ENCODE results near the gene PNPLA7.

The PNPLA7 gene

DNA sequence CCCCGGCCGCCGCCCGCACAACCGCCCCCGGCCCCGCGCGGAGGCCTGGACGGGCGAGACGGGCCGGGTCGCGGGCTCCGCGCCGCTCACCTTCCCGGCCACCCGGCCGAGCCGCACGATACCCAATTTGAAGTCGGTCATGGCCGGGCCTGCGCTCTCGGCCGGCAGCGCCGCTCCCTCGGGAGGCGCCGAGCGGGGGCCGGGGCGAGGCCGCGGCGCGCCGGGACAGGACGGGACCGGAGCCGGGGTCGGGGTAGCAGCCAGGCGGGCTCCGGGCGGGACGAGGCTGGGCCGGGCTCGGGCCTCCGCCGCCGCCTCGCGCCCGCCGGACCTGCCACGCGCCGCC, 39.9 kb upstream of the PNPLA7 start:
- H3K27ac ChIP-seq: peak overlapping the region; percentile 81
- DNase-seq (ENCODE audit: low spot score): peak; percentile 27
- CTCF ChIA-PET: interaction anchor here (5.0 kb wide), 1 partner anchor 10 kb away, joined by 48 read pairs; the partner anchor contains the start of gene DPH7
- POLR2A ChIA-PET (ENCODE audit: low non-redundant PET): interaction anchor here (0.6 to 1.6 kb wide), 4 partner anchors 13 to 22 kb away, joined by 3 to 14 read pairs (median 9); partner anchors contain the start of gene ARRDC1
- TF ChIP-seq, protein P1, sequence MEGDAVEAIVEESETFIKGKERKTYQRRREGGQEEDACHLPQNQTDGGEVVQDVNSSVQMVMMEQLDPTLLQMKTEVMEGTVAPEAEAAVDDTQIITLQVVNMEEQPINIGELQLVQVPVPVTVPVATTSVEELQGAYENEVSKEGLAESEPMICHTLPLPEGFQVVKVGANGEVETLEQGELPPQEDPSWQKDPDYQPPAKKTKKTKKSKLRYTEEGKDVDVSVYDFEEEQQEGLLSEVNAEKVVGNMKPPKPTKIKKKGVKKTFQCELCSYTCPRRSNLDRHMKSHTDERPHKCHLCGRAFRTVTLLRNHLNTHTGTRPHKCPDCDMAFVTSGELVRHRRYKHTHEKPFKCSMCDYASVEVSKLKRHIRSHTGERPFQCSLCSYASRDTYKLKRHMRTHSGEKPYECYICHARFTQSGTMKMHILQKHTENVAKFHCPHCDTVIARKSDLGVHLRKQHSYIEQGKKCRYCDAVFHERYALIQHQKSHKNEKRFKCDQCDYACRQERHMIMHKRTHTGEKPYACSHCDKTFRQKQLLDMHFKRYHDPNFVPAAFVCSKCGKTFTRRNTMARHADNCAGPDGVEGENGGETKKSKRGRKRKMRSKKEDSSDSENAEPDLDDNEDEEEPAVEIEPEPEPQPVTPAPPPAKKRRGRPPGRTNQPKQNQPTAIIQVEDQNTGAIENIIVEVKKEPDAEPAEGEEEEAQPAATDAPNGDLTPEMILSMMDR (conservative IDR thresholded peaks at IDR 0.05; ENCODE audit: low read depth): no peak

DNA sequence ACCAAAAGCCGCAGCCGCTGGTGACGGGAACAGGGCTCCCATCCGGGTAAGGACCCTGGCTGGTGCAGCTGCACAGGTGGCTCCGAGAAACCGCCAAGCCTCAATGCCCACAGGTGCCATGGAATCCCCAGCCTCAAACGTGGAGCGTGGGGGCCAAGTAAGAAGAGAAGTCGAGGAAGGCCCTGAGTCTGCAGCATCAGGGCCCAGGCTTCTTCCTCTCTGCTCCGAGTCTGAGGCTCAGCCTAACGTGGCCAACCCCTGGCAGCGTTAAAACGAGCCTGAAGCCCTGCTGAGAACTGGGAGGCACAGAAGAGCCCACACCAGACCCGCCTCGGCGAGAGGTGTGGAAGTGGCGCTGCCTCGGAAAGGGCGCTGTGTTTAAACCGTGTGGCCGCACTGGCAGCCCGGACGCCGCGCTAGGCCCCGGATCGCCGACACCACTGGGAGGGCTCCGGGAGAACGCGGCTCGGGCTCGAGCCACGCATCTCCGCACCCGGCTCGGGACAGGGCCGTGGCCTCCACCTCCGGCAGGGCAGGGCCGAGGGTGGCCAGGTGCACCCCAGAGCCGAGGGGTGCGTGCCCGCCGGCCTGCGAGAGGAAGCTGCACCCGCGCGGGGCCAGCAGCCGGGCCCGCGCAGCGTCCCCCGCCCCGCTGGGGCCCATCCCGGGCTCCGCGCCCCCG, 39.4 kb upstream of the PNPLA7 start:
- H3K27ac ChIP-seq: peak overlapping the region; percentile 81
- DNase-seq (ENCODE audit: low spot score): no peak
- TF ChIP-seq, protein P1 (conservative IDR thresholded peaks at IDR 0.05; ENCODE audit: low read depth): no peak
- ChIA-PET POLR2A (ENCODE audit: low non-redundant PET) (interaction anchor here (1.5 to 2.3 kb wide), 2 partner anchors 8 to 10 kb away, joined by 5 to 10 read pairs; no protein-coding TSS in a partner anchor), CTCF (interaction anchor here (0.7 to 5.0 kb wide), 2 partner anchors 9 to 279 kb away, joined by 3 to 48 read pairs; partner anchors contain the start of gene DPH7)

DNA sequence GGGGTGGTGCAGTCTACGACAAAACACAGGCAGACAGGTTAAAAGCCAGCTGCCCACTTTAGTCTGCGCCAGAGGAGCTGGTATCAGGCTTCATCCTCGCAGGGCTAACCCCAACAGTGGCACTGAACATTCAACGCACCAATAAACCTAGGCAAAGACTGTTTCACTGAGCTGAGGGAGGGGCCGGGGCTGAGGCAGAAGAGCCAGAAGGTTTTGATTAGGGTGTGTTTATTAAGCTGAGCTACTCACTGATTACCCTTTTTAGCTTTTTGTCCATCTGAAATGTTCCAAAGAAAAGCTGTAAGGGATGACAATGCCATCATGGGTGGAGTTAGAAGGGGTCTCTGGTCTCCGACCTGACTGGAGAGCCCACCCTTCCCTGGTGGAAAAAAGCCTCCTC, 38.7 kb upstream of the PNPLA7 start:
- CTCF ChIA-PET: interaction anchor here (0.6 to 5.0 kb wide), 3 partner anchors 9 to 437 kb away, joined by 3 to 48 read pairs (median 4); partner anchors contain the start of gene DPH7
- POLR2A ChIA-PET (ENCODE audit: low non-redundant PET): interaction anchor here (0.8 to 2.3 kb wide), 3 partner anchors 8 to 16 kb away, joined by 3 to 10 read pairs (median 5); partner anchors contain the start of gene ARRDC1
- DNase-seq (ENCODE audit: low spot score): no peak
- H3K27ac ChIP-seq: peak overlapping the region; percentile 81
- TF ChIP-seq, protein P1 (conservative IDR thresholded peaks at IDR 0.05; ENCODE audit: low read depth): no peak

DNA sequence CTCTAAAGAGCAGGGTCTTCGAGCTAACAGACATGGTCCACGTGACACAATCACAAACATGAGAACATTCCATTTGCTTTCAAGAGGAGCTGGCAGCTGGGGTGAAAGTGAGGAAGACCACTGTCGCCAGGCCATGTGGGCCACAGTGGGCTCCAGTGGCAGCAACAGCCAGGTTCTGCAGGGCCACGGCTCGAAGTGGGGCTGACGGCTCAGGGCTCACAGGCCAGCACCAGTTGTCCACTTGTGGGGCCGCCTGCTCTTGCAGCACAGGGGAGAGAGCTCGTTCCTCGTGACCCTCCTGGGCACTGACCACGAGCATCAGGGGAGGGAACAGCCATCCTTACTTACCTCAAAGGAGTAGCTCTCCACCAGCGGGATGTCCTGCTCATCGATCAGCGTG, 38.1 kb upstream of the PNPLA7 start:
- DNase-seq (ENCODE audit: low spot score): no peak
- TF ChIP-seq, protein P1 (conservative IDR thresholded peaks at IDR 0.05; ENCODE audit: low read depth): no peak
- peak overlapping the region; percentile 81 for H3K27ac ChIP-seq
- CTCF ChIA-PET: interaction anchor here (0.5 to 5.0 kb wide), 4 partner anchors 8 to 436 kb away, joined by 3 to 48 read pairs (median 4); partner anchors contain the start of gene DPH7
- POLR2A ChIA-PET (ENCODE audit: low non-redundant PET): interaction anchor here (0.8 to 2.3 kb wide), 3 partner anchors 7 to 17 kb away, joined by 3 to 10 read pairs (median 5); partner anchors contain the start of gene ARRDC1

DNA sequence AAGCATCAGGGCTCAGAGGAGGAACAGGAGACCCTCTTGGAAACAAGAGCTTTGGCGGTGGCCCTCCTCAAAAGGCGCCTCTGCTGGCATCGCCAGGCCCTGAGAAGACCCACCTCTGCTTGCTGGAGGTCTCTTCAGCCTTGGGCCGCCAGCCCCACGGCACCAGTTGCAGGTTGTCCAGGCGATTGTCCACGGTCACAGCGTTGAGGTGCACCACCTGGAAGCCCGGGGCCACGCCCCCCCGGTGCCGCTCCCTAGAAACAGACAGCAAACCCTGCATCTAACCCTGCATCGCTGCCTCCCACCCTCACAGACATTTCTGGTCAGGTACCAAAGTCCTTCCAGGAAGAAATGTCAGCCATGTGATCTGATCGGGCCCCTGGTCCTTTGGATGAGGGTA, 36.7 kb upstream of the PNPLA7 start:
- peak overlapping the region; percentile 81 for H3K27ac ChIP-seq
- ChIA-PET POLR2A (ENCODE audit: low non-redundant PET) (interaction anchor here (1.1 kb wide), 1 partner anchor 34 kb away, joined by 5 read pairs; no protein-coding TSS in a partner anchor), CTCF (no interaction called here)
- TF ChIP-seq, protein P1 (conservative IDR thresholded peaks at IDR 0.05; ENCODE audit: low read depth): no peak
- DNase-seq (ENCODE audit: low spot score): no peak

DNA sequence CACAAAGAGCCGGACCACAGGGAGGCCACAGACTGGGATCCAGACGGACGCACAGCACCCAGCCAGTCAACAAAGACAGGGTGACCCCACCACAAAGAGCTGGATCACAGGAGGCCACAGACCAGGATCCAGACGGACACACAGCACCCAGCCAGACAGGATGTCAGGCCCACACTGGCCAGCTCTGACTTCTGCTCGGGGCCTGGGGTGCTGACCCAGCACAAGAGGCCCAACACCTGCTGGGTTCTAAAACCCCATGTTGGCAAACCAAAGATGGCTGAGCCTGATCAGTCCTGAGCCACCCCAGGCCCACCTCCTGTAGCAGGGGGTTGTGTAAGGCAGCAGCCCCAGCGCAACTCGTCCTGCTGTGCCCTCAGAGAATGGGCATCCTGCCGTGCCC, 33.8 kb upstream of the PNPLA7 start:
- ChIA-PET POLR2A (ENCODE audit: low non-redundant PET) (no interaction called here), CTCF (interaction anchor here (0.6 kb wide), 1 partner anchor 83 kb away, joined by 4 read pairs; no protein-coding TSS in a partner anchor)
- DNase-seq (ENCODE audit: low spot score): no peak
- peak overlapping the region; percentile 85 for H3K27ac ChIP-seq
- TF ChIP-seq, protein P1 (conservative IDR thresholded peaks at IDR 0.05; ENCODE audit: low read depth): no peak

All from RWPE1 (cell line).